ENCODE measurements around the gene MTRF1L. TPM values are rescaled to one million over a fixed set of nuclear protein-coding genes. Genes with fewer than 3 reads are reported as not detected.

The MTRF1L gene
- total and polyA plus RNA-seq, 2 of the 13 experiments (the other 11 are each of a cell fraction or from before 2014, with no cell fraction given), result 17.6 to 28.7 TPM

DNA sequence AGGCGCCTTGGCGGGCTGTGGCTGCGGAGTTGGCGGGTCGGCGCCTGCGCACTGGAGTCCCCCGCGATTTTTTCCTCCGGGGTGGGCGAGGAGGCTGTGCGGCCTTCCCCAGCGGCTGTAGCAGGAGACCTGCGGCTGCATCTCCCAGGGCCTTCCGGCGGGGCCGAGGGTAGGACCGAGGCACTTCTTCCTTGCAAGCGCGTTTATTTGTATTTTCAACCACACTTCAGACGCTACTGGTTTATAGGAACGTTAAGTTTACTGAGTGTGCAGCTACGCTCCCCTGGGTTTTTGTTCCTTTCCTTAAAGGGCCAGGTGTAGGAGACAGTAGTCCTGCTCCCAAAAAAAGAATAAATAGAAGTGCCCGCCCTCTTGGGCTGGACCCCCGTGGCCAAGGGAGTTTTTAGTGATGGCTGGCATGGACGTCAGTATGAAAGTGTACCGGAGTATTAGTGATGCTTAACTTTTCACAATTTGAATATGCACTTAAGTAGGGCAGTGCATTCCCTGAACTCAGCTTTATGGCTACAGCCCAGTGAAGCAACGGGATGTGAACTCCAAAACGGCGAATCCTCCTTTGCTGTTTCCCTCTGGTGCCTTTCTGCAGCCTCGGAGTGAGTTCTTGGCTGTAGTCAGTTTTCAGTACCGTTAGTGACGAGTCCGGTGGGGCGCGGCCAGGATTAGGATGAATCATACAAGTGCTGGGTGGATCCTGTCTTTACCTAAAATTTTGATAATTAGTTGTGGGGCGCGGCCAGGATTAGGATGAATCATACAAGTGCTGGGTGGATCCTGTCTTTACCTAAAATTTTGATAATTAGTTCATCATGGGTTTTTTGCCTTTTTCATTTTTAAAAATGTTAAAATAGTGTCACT, 18.6 kb downstream of the MTRF1L start (continued):
- TF ChIP-seq, protein P1, sequence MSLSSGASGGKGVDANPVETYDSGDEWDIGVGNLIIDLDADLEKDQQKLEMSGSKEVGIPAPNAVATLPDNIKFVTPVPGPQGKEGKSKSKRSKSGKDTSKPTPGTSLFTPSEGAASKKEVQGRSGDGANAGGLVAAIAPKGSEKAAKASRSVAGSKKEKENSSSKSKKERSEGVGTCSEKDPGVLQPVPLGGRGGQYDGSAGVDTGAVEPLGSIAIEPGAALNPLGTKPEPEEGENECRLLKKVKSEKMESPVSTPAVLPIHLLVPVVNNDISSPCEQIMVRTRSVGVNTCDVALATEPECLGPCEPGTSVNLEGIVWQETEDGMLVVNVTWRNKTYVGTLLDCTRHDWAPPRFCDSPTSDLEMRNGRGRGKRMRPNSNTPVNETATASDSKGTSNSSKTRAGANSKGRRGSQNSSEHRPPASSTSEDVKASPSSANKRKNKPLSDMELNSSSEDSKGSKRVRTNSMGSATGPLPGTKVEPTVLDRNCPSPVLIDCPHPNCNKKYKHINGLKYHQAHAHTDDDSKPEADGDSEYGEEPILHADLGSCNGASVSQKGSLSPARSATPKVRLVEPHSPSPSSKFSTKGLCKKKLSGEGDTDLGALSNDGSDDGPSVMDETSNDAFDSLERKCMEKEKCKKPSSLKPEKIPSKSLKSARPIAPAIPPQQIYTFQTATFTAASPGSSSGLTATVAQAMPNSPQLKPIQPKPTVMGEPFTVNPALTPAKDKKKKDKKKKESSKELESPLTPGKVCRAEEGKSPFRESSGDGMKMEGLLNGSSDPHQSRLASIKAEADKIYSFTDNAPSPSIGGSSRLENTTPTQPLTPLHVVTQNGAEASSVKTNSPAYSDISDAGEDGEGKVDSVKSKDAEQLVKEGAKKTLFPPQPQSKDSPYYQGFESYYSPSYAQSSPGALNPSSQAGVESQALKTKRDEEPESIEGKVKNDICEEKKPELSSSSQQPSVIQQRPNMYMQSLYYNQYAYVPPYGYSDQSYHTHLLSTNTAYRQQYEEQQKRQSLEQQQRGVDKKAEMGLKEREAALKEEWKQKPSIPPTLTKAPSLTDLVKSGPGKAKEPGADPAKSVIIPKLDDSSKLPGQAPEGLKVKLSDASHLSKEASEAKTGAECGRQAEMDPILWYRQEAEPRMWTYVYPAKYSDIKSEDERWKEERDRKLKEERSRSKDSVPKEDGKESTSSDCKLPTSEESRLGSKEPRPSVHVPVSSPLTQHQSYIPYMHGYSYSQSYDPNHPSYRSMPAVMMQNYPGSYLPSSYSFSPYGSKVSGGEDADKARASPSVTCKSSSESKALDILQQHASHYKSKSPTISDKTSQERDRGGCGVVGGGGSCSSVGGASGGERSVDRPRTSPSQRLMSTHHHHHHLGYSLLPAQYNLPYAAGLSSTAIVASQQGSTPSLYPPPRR (CRISPR knock-in tag; IDR thresholded peaks at IDR 0.05; ENCODE audit: borderline replicate concordance), result no peak
- TF ChIP-seq, protein P2, sequence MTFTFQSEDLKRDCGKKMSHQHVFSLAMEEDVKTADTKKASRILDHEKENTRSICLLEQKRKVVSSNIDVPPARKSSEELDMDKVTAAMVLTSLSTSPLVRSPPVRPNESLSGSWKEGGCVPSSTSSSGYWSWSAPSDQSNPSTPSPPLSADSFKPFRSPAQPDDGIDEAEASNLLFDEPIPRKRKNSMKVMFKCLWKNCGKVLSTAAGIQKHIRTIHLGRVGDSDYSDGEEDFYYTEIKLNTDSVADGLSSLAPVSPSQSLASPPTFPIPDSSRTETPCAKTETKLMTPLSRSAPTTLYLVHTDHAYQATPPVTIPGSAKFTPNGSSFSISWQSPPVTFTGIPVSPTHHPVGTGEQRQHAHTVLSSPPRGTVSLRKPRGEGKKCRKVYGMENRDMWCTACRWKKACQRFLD (CRISPR knock-in tag; IDR thresholded peaks at IDR 0.05; ENCODE audit: borderline replicate concordance), result no peak; the same call in 1 of the 2 replicates
- peak; percentile 79; the same call in 1 of the 2 replicates for TF ChIP-seq SIN3A (IDR thresholded peaks at IDR 0.05; ENCODE audit: borderline replicate concordance, low read depth, low read length)
- TF ChIP-seq, protein P3, sequence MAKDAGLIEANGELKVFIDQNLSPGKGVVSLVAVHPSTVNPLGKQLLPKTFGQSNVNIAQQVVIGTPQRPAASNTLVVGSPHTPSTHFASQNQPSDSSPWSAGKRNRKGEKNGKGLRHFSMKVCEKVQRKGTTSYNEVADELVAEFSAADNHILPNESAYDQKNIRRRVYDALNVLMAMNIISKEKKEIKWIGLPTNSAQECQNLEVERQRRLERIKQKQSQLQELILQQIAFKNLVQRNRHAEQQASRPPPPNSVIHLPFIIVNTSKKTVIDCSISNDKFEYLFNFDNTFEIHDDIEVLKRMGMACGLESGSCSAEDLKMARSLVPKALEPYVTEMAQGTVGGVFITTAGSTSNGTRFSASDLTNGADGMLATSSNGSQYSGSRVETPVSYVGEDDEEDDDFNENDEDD (CRISPR knock-in tag; IDR thresholded peaks at IDR 0.05; ENCODE audit: borderline replicate concordance), result no peak
- TF ChIP-seq, protein P4, sequence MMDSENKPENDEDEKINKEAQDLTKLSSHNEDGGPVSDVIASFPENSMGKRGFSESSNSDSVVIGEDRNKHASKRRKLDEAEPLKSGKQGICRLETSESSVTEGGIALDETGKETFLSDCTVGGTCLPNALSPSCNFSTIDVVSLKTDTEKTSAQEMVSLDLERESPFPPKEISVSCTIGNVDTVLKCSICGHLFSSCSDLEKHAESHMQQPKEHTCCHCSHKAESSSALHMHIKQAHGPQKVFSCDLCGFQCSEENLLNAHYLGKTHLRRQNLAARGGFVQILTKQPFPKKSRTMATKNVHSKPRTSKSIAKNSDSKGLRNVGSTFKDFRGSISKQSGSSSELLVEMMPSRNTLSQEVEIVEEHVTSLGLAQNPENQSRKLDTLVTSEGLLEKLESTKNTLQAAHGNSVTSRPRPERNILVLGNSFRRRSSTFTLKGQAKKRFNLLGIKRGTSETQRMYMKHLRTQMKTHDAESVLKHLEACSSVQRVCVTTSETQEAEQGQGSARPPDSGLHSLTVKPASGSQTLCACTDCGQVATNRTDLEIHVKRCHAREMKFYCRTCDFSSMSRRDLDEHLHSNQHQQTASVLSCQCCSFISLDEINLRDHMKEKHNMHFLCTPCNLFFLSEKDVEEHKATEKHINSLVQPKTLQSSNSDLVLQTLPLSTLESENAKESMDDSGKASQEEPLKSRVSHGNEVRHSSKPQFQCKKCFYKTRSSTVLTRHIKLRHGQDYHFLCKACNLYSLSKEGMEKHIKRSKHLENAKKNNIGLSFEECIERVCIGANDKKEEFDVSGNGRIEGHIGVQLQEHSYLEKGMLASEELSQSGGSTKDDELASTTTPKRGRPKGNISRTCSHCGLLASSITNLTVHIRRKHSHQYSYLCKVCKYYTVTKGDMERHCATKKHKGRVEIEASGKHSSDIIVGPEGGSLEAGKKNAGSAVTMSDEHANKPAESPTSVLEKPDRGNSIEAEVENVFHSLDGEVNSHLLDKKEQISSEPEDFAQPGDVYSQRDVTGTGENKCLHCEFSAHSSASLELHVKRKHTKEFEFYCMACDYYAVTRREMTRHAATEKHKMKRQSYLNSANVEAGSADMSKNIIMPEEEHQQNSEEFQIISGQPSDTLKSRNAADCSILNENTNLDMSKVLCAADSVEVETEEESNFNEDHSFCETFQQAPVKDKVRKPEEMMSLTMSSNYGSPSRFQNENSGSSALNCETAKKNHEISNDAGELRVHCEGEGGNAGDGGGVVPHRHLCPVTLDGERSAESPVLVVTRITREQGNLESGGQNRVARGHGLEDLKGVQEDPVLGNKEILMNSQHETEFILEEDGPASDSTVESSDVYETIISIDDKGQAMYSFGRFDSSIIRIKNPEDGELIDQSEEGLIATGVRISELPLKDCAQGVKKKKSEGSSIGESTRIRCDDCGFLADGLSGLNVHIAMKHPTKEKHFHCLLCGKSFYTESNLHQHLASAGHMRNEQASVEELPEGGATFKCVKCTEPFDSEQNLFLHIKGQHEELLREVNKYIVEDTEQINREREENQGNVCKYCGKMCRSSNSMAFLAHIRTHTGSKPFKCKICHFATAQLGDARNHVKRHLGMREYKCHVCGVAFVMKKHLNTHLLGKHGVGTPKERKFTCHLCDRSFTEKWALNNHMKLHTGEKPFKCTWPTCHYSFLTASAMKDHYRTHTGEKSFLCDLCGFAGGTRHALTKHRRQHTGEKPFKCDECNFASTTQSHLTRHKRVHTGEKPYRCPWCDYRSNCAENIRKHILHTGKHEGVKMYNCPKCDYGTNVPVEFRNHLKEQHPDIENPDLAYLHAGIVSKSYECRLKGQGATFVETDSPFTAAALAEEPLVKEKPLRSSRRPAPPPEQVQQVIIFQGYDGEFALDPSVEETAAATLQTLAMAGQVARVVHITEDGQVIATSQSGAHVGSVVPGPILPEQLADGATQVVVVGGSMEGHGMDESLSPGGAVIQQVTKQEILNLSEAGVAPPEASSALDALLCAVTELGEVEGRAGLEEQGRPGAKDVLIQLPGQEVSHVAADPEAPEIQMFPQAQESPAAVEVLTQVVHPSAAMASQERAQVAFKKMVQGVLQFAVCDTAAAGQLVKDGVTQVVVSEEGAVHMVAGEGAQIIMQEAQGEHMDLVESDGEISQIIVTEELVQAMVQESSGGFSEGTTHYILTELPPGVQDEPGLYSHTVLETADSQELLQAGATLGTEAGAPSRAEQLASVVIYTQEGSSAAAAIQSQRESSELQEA (CRISPR knock-in tag; IDR thresholded peaks at IDR 0.05; ENCODE audit: not compliant biosample characterization), result no peak
- no peak; the same call in 1 of the 2 replicates for TF ChIP-seq ZNF44 (CRISPR knock-in tag; IDR thresholded peaks at IDR 0.05)
- TF ChIP-seq ZNF3 (CRISPR knock-in tag; IDR thresholded peaks at IDR 0.05), result no peak
- no peak for TF ChIP-seq RFX3 (CRISPR knock-in tag; IDR thresholded peaks at IDR 0.05)
- TF ChIP-seq POLR2A (IDR thresholded peaks at IDR 0.05; ENCODE audit: insufficient read depth in 1 of 2, low read depth in 2 of 2, low read length in 2 of 2), result peak; percentile 66 to 75; a peak in 3 of 4 replicates
- TF ChIP-seq ZNF530 (CRISPR knock-in tag; IDR thresholded peaks at IDR 0.05; ENCODE audit: low read depth), result 0 out of 2 replicates have a peak, but pooled peaks have one; percentile 2

All from HepG2 (cell line).